T-helper 17 cell (primary cell): Measurements from ENCODE around the gene C1orf105. TPM values are rescaled to one million over a fixed set of nuclear protein-coding genes. Genes with fewer than 3 reads are reported as not detected.
A peak's percentile ranks its signal among the peaks of the same experiment; 100 is the strongest.

Source experiments
- ATAC-seq: fragments of 150-1000 bp; cut with Tn5 transposase; 2 replicates; pipeline ENCODE4 v1.10.0; 2021; ENCODE audit warnings: mild to moderate bottlenecking, moderate library complexity
- DNase-seq, 3 donors: peaks; one replicate each; pipeline versions ENCODE4 v3.0.0 to v3.0.0-alpha.2; 2020 to 2021
- H3K9me3 ChIP-seq: one replicate; pipeline ENCODE4 v1.7.0; 2013; ENCODE audit warnings: low read length, mild to moderate bottlenecking; ENCODE audit not compliant: control insufficient read depth, poor library complexity, severe bottlenecking
- H3K27ac Mint-ChIP-seq: one replicate; pipeline ENCODE4 v1.8.0; 2022; ENCODE audit warnings: mild to moderate bottlenecking, moderate library complexity, mixed read lengths
- H3K27me3 Mint-ChIP-seq: one replicate; pipeline ENCODE4 v1.8.0; 2022; ENCODE audit warnings: mixed read lengths
- H3K36me3 Mint-ChIP-seq: one replicate; pipeline ENCODE4 v1.8.0; 2022; ENCODE audit warnings: low read depth, mixed read lengths
- H3K4me1 Mint-ChIP-seq: one replicate; pipeline ENCODE4 v1.8.0; 2022; ENCODE audit warnings: mild to moderate bottlenecking, mixed read lengths
- H3K4me3 Mint-ChIP-seq: one replicate; pipeline ENCODE4 v1.8.0; 2022; ENCODE audit warnings: mild to moderate bottlenecking, moderate library complexity, mixed read lengths
- total RNA-seq, 4 donors: library from RNA in 2 of 4; stranded (reverse) in 2 of 4; gene quantifications; one replicate each; pipeline ENCODE4 v1.2.3 and lab custom pipeline; 2022 to 2026

The C1orf105 gene
- total RNA-seq, 2 donors from 2014 or later = not detected

DNA sequence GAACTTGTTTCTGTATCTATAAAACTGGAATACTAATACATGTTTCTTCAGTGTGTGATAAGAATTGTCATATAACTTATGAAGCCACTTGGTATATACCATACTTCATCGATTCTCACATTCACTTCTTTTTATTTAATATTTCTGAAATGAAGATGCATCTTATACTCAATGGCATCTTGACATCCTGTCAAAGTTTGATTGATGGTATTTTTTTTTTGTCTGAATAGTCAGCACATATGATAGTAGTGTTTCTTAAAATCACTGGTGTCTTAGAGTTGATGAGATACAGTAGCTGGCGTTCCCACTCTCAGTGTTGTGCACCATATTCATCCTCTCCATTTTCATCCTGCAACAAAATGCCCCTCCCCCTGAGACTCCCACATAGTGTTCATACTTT lies 34.4 kb upstream of the C1orf105 start:
- no peak for ATAC-seq
- H3K4me1 Mint-ChIP-seq = peaks cover 11% of the 10 kb centered on the region
- H3K27ac Mint-ChIP-seq = no peak overlapping the region

DNA sequence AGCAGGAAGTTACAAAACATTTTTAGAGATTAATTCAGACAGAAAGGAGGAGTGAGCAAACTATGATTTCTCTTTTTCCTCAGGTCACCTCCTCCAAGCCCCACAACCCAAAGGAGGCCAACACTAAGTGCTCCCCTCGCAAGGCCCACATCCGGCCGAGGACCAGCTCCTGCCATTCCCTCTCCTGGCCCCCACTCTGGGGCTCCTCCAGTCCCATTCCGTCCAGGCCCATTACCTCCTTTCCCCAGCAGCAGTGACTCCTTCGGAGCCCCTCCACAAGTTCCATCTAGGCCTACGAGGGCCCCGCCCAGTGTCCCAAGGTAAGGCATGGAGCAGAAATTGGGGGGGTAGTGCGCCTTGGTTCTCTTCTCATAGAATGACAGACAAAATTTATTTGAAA lies 32.0 kb upstream of the C1orf105 start:
- ATAC-seq = no peak
- no peaks in the 10 kb centered on the region for H3K27me3 Mint-ChIP-seq
- H3K4me1 Mint-ChIP-seq = peaks cover 11% of the 10 kb centered on the region
- DNase-seq = no peak
- H3K27ac Mint-ChIP-seq = no peak overlapping the region
- no peak overlapping the region for H3K4me3 Mint-ChIP-seq
- peaks cover 3% of the 10 kb centered on the region for H3K36me3 Mint-ChIP-seq
- no peaks in the 10 kb centered on the region for H3K9me3 ChIP-seq

More for the DNA sequence above, 34.4 kb upstream of the C1orf105 start:
- H3K4me3 Mint-ChIP-seq = no peak overlapping the region
- DNase-seq = no peak
- H3K9me3 ChIP-seq = no peaks in the 10 kb centered on the region
- peaks cover 3% of the 10 kb centered on the region for H3K36me3 Mint-ChIP-seq
- no peaks in the 10 kb centered on the region for H3K27me3 Mint-ChIP-seq

DNA sequence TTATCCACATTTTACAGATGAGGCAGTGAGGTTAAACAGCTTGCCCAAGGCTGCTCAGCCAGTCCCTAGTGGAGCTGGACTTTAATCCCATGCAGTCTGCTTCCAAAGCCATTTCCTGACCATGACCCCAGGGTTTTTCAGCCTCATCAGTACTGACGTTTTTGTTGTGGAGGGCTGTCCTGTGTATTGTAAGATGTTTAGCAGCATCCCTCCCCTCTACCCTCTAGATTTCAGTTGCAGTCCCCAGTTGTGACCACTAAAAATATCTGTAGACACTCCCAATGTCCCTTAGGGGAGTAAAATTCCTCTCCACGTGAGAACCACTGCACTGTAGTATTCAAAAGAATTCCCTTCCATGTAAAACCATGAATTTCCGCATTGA lies 30.2 kb upstream of the C1orf105 start:
- ATAC-seq = no peak

DNA sequence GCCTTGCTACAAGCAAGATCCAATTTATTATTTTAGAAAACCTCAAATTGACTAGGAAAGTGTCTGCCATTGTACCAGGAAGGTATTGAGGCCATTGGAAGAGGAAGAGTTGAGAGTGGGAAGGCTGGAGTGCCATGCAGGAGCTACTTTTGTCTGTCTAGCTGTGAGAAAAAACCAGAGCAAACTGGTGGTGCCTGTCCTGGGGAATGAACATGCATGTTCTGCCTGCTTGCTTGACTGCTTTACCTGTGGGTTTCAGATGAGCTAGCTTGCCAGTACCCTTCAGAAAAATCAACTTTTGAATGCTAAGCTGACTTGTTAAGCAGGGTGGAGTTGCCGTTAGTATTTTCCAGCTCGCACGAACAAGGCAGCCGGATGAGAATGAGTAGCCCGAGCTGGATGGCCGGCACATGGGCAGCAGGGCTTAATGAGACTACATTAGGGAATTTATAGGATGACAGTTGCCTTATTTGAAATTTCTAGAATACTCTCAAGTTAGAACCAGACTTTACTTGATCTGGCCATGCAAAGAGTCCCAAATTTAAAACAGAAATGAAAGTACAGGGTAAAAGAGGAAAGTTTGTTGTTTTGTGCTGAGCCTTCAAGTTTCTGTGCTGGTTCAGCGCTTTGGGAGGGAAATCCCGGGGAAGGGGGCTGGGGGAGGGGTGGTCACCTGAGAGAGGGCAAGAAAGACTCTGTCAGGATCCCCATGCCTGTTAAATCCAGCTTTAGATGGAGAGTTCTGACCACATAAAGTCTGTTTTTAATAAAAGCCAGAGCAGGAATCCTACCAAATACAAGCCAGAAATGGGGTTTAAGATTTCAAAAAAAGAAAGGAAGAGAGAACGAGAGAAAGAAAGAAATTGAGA lies 29.6 kb upstream of the C1orf105 start:
- ATAC-seq (peak; percentile 22), DNase-seq (no peak)
- H3K9me3 ChIP-seq = no peaks in the 10 kb centered on the region
- H3K27ac Mint-ChIP-seq = peak overlapping the region; percentile 70
- H3K36me3 Mint-ChIP-seq = peaks cover 3% of the 10 kb centered on the region
- H3K4me3 Mint-ChIP-seq = peak overlapping the region; percentile 58
- H3K4me1 Mint-ChIP-seq = peaks cover 25% of the 10 kb centered on the region
- H3K27me3 Mint-ChIP-seq = no peaks in the 10 kb centered on the region

More for the DNA sequence above, 30.2 kb upstream of the C1orf105 start:
- H3K27ac Mint-ChIP-seq = peak overlapping the region; percentile 70
- peaks cover 3% of the 10 kb centered on the region for H3K36me3 Mint-ChIP-seq
- no peaks in the 10 kb centered on the region for H3K27me3 Mint-ChIP-seq
- H3K9me3 ChIP-seq = no peaks in the 10 kb centered on the region
- peaks cover 25% of the 10 kb centered on the region for H3K4me1 Mint-ChIP-seq
- no peak overlapping the region for H3K4me3 Mint-ChIP-seq
- no peak for DNase-seq

DNA sequence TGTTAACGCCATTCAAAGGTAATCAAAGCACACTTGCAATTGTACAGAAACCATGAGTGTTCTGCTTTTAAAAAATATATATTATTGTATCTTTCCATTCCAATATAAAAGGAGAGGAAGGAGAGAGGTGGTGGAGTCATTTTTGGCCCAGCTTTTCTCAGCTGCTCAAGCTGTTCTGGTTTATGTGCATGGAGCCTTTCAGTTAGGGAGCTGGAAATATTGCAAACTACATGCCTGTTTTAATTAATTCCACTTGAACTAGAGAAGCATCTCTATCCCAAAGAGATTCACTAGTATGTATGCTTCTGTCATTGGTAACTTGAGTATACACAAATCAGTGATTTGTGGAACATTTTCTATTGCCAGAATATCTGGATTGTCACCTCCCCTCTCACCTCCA lies 28.5 kb upstream of the C1orf105 start:
- no peaks in the 10 kb centered on the region for H3K27me3 Mint-ChIP-seq
- ATAC-seq = no peak
- peaks cover 25% of the 10 kb centered on the region for H3K4me1 Mint-ChIP-seq
- H3K9me3 ChIP-seq = no peaks in the 10 kb centered on the region
- DNase-seq = no peak
- no peak overlapping the region for H3K4me3 Mint-ChIP-seq
- H3K27ac Mint-ChIP-seq = no peak overlapping the region
- H3K36me3 Mint-ChIP-seq = peaks cover 3% of the 10 kb centered on the region

DNA sequence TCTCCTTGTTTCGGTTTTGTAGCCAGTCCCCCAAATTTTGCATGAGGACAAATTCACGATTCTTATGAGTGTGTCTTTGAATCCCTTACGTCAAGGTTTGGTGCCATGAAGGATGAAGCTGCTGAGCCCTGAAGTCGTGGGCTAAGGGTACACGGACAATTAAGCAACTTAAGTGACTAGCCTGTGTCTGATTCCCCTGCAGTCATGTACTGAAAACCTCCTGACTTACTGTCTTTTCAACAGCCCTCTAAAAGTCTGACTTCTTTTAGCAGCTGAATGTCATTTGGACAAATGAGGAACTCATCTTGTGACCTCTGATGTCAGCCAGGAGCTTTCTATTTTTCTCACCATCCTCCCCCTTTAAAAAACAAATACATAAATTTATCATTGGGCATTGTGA lies 27.1 kb upstream of the C1orf105 start:
- Mint-ChIP-seq H3K27ac (peak overlapping the region; percentile 93), H3K27me3 (no peaks in the 10 kb centered on the region), H3K4me1 (peaks cover 28% of the 10 kb centered on the region), H3K4me3 (no peak overlapping the region), H3K36me3 (peaks cover 3% of the 10 kb centered on the region)
- DNase-seq = no peak
- no peaks in the 10 kb centered on the region for H3K9me3 ChIP-seq
- ATAC-seq = no peak

DNA sequence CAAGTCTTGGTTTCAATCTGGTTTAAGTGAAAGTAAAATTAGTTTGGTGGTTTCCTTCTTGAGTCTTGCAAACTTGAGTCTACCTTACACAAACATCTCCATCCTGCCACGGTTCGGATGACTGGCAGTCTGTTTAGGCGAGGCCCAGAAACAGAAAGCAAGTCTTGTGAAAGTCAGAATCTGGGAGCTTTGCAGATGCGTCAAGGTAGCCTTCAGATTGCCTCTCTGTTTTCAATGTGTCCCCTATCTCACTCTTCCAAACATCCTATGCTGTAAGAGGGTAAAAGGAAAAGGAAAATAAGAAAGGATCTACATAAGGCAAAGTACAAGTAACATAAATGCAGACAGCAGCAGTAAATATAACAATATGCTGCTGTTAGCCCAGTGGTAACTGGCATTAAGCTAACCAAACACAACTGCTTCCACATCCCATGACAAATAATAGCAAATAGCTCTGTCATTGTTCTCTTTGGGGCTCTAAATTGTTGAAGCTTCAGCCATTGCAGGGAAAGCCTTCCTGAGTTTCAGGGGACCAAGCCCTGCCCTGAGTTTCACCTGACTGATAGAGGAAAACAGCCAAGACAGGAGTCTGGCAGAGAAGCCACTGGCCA lies 26.2 kb upstream of the C1orf105 start:
- peaks cover 36% of the 10 kb centered on the region for H3K4me1 Mint-ChIP-seq
- ATAC-seq (peak; percentile 88), DNase-seq (peak in 2 of 3 donors; percentile 14 to 15)
- H3K36me3 Mint-ChIP-seq = no peaks in the 10 kb centered on the region
- H3K27me3 Mint-ChIP-seq = no peaks in the 10 kb centered on the region
- peak overlapping the region; percentile 93 for H3K27ac Mint-ChIP-seq
- peak overlapping the region; percentile 74 for H3K4me3 Mint-ChIP-seq
- no peaks in the 10 kb centered on the region for H3K9me3 ChIP-seq

DNA sequence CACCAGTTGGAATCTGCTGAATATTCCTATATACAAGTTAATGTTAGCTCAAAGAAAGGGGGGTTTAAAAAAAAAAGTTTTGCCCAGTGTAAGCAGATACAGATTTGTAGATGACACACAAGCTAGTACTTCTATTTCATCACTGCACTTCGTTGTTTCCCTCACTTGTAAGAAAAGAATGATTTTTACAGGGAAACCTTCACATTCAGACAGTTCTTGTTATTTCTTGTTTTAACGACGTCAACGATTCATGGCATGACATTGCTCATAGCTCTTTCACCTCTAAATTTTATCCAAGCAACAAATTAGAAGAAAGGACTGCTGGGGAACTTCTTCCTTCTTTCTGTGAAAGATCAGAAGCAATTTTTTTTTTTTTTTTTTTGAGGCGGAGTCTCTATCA lies 25.7 kb upstream of the C1orf105 start:
- H3K27ac Mint-ChIP-seq = peak overlapping the region; percentile 93
- no peak for DNase-seq
- H3K4me1 Mint-ChIP-seq = peaks cover 38% of the 10 kb centered on the region

DNA sequence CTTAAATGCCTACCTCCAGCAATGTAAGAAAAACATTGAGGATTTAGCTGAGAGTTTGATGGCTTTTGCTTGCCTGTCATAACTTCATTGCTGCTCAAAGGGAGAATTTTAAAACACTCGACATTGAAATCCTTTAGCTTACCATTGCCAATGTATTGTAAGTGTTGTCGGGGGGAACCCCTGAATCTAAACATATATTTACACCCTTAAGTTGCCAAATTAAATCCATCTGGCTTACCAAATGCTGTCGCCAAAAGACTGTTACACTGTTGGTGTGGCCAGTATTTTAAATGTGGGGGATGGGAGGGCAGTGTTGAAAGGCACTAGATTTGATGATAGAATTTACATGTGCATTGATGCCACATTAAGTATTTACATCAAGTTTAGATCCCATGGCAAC lies 24.9 kb upstream of the C1orf105 start:
- Mint-ChIP-seq H3K4me3 (no peak overlapping the region), H3K36me3 (no peaks in the 10 kb centered on the region), H3K27me3 (no peaks in the 10 kb centered on the region), H3K4me1 (peaks cover 41% of the 10 kb centered on the region), H3K27ac (peak overlapping the region; percentile 93)
- DNase-seq (no peak), ATAC-seq (no peak)
- no peaks in the 10 kb centered on the region for H3K9me3 ChIP-seq

More for the DNA sequence above, 25.7 kb upstream of the C1orf105 start:
- no peaks in the 10 kb centered on the region for H3K9me3 ChIP-seq
- Mint-ChIP-seq H3K4me3 (peak overlapping the region; percentile 74), H3K36me3 (no peaks in the 10 kb centered on the region), H3K27me3 (no peaks in the 10 kb centered on the region)
- no peak for ATAC-seq

DNA sequence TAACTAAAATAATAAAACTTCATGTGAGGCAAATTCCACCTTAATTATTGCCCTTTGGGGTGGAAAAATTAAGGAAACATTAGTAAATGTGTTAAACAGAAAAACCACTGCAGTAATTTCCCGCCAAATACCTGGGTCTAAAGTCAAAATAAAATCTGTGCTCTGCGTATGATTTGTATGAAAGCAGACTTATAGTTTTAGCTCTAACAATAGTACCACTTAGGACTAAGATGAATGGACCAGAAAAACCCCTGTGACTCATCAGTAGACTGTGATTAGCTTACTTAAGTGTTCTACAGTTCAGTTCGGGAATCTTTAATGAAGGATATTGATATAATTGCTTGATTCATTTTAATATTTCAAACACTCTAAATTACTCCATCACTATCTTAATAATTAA lies 23.3 kb upstream of the C1orf105 start:
- H3K9me3 ChIP-seq = no peaks in the 10 kb centered on the region
- no peaks in the 10 kb centered on the region for H3K27me3 Mint-ChIP-seq
- no peaks in the 10 kb centered on the region for H3K36me3 Mint-ChIP-seq
- DNase-seq (no peak), ATAC-seq (no peak)
- H3K27ac Mint-ChIP-seq = no peak overlapping the region
- no peak overlapping the region for H3K4me3 Mint-ChIP-seq
- H3K4me1 Mint-ChIP-seq = peaks cover 39% of the 10 kb centered on the region

DNA sequence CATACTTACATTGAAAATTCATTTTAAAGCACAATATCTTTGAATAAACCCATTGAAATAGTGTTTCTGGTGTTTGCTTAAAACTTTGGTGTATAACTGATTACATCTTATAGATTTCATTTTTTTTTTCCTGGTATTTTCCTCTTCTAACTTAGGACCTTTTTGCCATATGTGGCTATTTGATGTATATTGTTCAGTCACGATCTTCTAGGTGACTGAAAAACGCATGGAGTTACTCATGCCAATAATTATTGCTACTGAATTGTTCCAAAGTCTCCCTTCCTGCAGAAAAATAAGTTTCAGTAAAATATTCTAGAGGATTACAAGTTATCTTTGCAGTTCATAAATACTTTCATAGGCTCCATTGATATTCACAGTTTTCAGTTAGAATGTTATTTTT lies 22.9 kb upstream of the C1orf105 start:
- H3K9me3 ChIP-seq = no peaks in the 10 kb centered on the region
- no peak overlapping the region for H3K4me3 Mint-ChIP-seq
- no peak overlapping the region for H3K27ac Mint-ChIP-seq
- no peak for ATAC-seq
- peaks cover 39% of the 10 kb centered on the region for H3K4me1 Mint-ChIP-seq
- DNase-seq = no peak
- no peaks in the 10 kb centered on the region for H3K27me3 Mint-ChIP-seq
- H3K36me3 Mint-ChIP-seq = no peaks in the 10 kb centered on the region

DNA sequence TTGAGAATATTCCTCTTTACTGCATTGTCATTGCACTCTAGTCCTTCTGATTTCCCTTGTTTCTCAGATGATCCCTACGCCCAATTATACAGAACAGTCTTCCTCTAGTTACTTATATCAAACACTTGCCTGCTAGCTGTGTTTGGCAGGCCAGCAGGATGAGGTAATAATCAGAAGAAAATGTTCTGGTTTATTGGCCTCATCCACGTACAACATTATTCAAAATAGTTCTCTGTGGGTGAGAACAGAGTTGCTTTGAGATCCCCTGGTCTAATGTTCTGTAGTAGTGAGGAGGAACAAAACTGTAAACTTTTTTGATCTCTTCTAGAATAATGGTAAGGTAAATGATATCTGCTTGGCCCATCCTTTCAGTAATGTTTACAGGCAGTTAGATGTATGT lies 22.3 kb upstream of the C1orf105 start:
- no peaks in the 10 kb centered on the region for H3K36me3 Mint-ChIP-seq
- no peak overlapping the region for H3K27ac Mint-ChIP-seq
- no peaks in the 10 kb centered on the region for H3K9me3 ChIP-seq
- no peak for DNase-seq
- H3K27me3 Mint-ChIP-seq = no peaks in the 10 kb centered on the region
- H3K4me3 Mint-ChIP-seq = no peak overlapping the region
- peaks cover 38% of the 10 kb centered on the region for H3K4me1 Mint-ChIP-seq
- ATAC-seq = no peak

DNA sequence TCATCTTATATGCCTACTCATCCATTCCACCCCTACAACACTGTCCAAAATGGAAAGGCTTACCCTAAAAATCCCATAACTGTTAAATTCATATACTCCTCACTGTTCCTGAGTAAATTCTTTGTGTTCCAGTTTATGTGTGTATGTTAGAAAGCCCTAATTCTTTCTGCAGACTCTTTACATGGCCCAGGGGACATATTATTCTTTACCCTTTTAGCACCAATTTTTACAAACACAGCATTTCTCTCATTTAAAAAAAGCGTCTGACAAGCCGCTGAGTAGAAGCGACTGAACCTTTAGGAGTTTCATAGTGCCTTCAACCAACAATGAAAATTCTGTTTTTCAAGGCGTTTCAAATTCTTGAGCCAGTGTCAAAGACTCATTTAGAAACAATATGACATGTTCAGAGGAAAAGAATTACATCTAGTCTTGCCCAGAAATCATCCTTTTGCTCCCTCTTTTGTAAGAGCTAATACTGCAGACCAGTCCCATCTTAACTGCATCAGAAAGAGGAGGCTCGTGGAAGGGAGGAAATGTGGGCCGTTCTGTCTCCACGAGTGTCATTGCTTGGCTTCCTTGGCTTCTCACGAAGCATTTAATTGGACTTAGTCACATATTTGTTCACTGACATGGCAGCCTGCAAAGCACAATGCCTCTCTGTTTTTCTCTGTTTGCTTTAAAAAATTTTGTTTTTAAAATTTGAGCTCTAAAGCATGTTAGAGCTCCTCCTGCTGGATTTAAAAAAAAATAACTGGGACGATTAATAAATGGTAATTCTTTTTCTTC lies 21.3 kb upstream of the C1orf105 start:
- no peaks in the 10 kb centered on the region for H3K9me3 ChIP-seq
- Mint-ChIP-seq H3K27me3 (no peaks in the 10 kb centered on the region), H3K4me3 (peak overlapping the region; percentile 49), H3K36me3 (no peaks in the 10 kb centered on the region), H3K27ac (peak overlapping the region; percentile 68), H3K4me1 (peaks cover 33% of the 10 kb centered on the region)
- DNase-seq = no peak
- ATAC-seq = peak; percentile 61
